Measurements from ENCODE around the gene COX20. TPM values are rescaled to one million over a fixed set of nuclear protein-coding genes. Genes with fewer than 3 reads are reported as not detected.

Gene COX20
- total RNA-seq, 1 donor from 2014 or later = 68.8 TPM

DNA sequence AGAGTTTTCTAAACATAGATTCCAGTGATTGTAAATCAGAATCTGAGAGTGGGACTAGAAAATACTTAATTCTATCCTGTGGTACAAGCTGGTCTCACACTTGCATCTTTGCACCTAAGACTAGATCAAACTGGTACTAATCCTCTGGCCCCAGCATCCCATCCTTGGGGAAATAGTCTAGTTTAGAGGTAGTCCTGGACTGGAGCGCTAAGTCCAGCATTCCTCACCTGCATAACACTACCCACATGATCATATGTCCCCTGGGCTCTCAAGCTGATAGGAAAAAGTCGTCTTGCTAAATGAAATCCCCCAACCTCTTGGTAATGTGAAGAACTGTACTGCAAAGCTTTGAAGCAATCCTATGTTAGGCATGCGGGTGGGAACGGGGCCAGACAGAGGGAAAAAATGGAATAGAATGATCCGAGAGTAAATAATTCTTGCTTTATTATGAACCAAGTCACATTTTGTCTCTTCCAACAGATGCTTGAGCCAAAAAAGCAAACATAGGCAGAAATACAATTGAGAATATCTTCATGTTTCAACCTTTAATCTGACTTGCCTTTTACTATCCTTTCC, 4.8 kb downstream of the COX20 start:
- H3K4me1 ChIP-seq = peaks cover 82% of the 10 kb centered on the region
- intact Hi-C loops (cut with micrococcal nuclease) = no loop called here

GRCh38 chr1:244841273-244841927, 5.9 kb downstream of the COX20 start:
- no peaks in the 10 kb centered on the region for H3K9me3 ChIP-seq (replicated peaks)
- DNase-seq = no peak
- H3K4me3 ChIP-seq = no peak overlapping the region
- TF ChIP-seq CTCF (IDR thresholded peaks at IDR 0.05; ENCODE audit: borderline replicate concordance) = no peak
- peaks cover 73% of the 10 kb centered on the region for H3K4me1 ChIP-seq
- no peak overlapping the region for H3K27ac ChIP-seq (replicated peaks)
- H3K36me3 ChIP-seq = peaks cover 81% of the 10 kb centered on the region
- no peaks in the 10 kb centered on the region for H3K27me3 ChIP-seq (ENCODE audit: low read depth)
- intact Hi-C loops (cut with micrococcal nuclease) = no loop called here

More for the DNA sequence above, 4.8 kb downstream of the COX20 start:
- TF ChIP-seq CTCF (IDR thresholded peaks at IDR 0.05; ENCODE audit: borderline replicate concordance) = no peak
- Histone ChIP-seq H3K27ac (replicated peaks) (peak overlapping the region; percentile 33), H3K36me3 (peaks cover 70% of the 10 kb centered on the region), H3K9me3 (replicated peaks) (no peaks in the 10 kb centered on the region), H3K4me3 (no peak overlapping the region), H3K27me3 (ENCODE audit: low read depth) (no peaks in the 10 kb centered on the region)
- DNase-seq = no peak

GRCh38 chr1:244843148-244843978, 7.9 kb downstream of the COX20 start:
- H3K4me3 ChIP-seq = no peak overlapping the region
- H3K36me3 ChIP-seq = peaks cover 91% of the 10 kb centered on the region
- no peaks in the 10 kb centered on the region for H3K9me3 ChIP-seq (replicated peaks)
- peaks cover 53% of the 10 kb centered on the region for H3K4me1 ChIP-seq
- no peaks in the 10 kb centered on the region for H3K27me3 ChIP-seq (ENCODE audit: low read depth)
- DNase-seq = no peak
- no peak for TF ChIP-seq CTCF (IDR thresholded peaks at IDR 0.05; ENCODE audit: borderline replicate concordance)
- intact Hi-C loops (cut with micrococcal nuclease) = no loop called here
- H3K27ac ChIP-seq (replicated peaks) = no peak overlapping the region

DNA sequence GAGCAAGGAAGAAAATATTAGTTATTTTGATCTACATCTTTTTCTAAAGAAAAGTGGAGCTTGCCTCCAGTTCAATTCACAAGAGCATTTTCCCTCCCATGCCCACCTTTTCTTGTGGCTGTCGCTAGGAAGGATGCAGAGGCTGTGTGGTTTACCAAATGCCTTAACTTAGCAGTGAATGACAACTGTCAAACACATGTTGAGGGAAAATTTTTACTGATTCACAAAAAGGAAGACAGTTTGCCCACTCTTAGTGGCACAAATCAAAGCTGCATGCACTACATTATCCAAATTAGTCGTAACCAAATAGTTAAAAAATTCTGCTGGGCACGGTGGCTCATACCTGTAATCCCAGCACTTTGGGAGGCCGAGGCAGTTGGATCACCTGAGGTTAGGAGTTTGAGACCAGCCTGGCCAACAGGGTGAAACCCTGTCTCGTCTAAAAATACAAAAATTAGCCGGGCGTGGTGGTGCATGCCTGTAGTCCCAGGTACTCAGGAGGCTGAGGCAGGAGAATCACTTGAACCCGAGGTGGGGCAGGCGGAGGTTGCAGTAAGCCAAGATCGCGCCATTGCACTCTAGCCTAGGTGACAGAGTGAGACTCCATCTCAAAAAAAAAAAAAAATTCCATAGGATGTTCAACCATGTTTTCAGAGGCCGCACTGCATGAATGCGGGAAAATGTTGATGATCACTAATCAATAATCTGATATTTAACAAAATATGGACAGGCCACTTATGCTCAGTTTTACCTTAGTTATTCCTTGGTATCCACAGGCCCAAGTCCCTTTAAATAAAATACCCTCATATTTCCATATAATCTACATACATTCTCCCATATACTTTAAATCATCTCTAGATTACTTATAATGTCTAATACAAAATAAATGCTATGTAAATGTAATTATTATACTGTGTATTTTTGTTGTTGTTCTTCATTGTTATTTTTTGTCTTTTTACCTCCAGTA, 9.0 kb downstream of the COX20 start:
- no peaks in the 10 kb centered on the region for H3K27me3 ChIP-seq (ENCODE audit: low read depth)
- no peak overlapping the region for H3K27ac ChIP-seq (replicated peaks)
- no peaks in the 10 kb centered on the region for H3K9me3 ChIP-seq (replicated peaks)
- H3K36me3 ChIP-seq = peaks cover 94% of the 10 kb centered on the region
- TF ChIP-seq CTCF (IDR thresholded peaks at IDR 0.05; ENCODE audit: borderline replicate concordance) = no peak
- no peak for DNase-seq
- intact Hi-C loops (cut with micrococcal nuclease) = no loop called here
- H3K4me3 ChIP-seq = no peak overlapping the region
- peaks cover 52% of the 10 kb centered on the region for H3K4me1 ChIP-seq

GRCh38 chr1:244846653-244847052, 11.2 kb downstream of the COX20 start:
- Histone ChIP-seq H3K27me3 (ENCODE audit: low read depth) (no peaks in the 10 kb centered on the region), H3K4me1 (peaks cover 52% of the 10 kb centered on the region), H3K4me3 (no peak overlapping the region), H3K36me3 (peaks cover 92% of the 10 kb centered on the region), H3K9me3 (replicated peaks) (no peaks in the 10 kb centered on the region), H3K27ac (replicated peaks) (no peak overlapping the region)
- DNase-seq = no peak
- no peak for TF ChIP-seq CTCF (IDR thresholded peaks at IDR 0.05; ENCODE audit: borderline replicate concordance)
- intact Hi-C loops (cut with micrococcal nuclease) = no loop called here

All from left ventricle myocardium inferior (tissue), 1 donor.